Endodermal cell (in vitro differentiated cells): ENCODE measurements around the gene PRSS8. TPM values are rescaled to one million over a fixed set of nuclear protein-coding genes. Genes with fewer than 3 reads are reported as not detected.
"Not testable (repeated sequence)": the region's sequence is repeated elsewhere in the genome, so short reads cannot be mapped to it uniquely, and the experiment has no call there.

Source experiments
- DNase-seq: peaks from one replicate; pipeline ENCODE4 v3.0.0-alpha.2; 2017
- H3K27ac ChIP-seq: 2 replicates; pipeline ENCODE4 v1.5.1; 2013; ENCODE audit warnings: mild to moderate bottlenecking, low read depth, low read length, moderate library complexity
- H3K27me3 ChIP-seq: 2 replicates; pipeline ENCODE4 v1.6.1; 2013; ENCODE audit warnings: mild to moderate bottlenecking, low read length, moderate library complexity; ENCODE audit not compliant: insufficient read depth, control insufficient read depth, poor library complexity, severe bottlenecking
- H3K36me3 ChIP-seq: 2 replicates; pipeline ENCODE4 v1.7.0; 2013; ENCODE audit warnings: mild to moderate bottlenecking, low read length, moderate library complexity; ENCODE audit not compliant: control insufficient read depth, insufficient read depth
- H3K4me1 ChIP-seq: one replicate; pipeline ENCODE4 v1.7.0; 2013; ENCODE audit warnings: low read length; ENCODE audit not compliant: control insufficient read depth, insufficient read depth
- H3K4me3 ChIP-seq: 2 replicates; pipeline ENCODE4 v1.5.1; 2013; ENCODE audit warnings: mild to moderate bottlenecking, low read length, moderate library complexity
- H3K9ac ChIP-seq: 2 replicates; pipeline ENCODE4 v1.6.1; 2013; ENCODE audit warnings: mild to moderate bottlenecking, low read length, moderate library complexity; ENCODE audit not compliant: poor library complexity, severe bottlenecking; ENCODE audit errors: extremely low read depth
- H3K9me3 ChIP-seq: 2 replicates; pipeline ENCODE4 v1.6.1; 2013; ENCODE audit warnings: mild to moderate bottlenecking, low read length, moderate library complexity; ENCODE audit not compliant: control insufficient read depth
- H3K27ac Mint-ChIP-seq: 2 replicates; pipeline ENCODE4 v1.8.0; 2020; ENCODE audit warnings: mixed read lengths
- H3K27me3 Mint-ChIP-seq: 2 replicates; pipeline ENCODE4 v1.8.0; 2021; ENCODE audit warnings: mild to moderate bottlenecking, mixed read lengths; ENCODE audit not compliant: insufficient read depth
- H3K36me3 Mint-ChIP-seq: 2 replicates; pipeline ENCODE4 v1.8.0; 2020; ENCODE audit warnings: low read depth, mixed read lengths
- H3K4me1 Mint-ChIP-seq: 2 replicates; pipeline ENCODE4 v1.8.0; 2020; ENCODE audit warnings: mixed read lengths
- H3K4me3 Mint-ChIP-seq: 2 replicates; pipeline ENCODE4 v1.8.0; 2020; ENCODE audit warnings: mild to moderate bottlenecking, moderate library complexity, mixed read lengths
- H3K9me3 Mint-ChIP-seq: 2 replicates; pipeline ENCODE4 v1.8.0; 2020; ENCODE audit warnings: mild to moderate bottlenecking, mixed read lengths
- WGBS, 2 experiments: methylation state at CpG; one replicate each; pipeline versions ENCODE4 v1.1.5 to v1.1.7; 2013; ENCODE audit warnings: missing lambda C conversion rate in 2 of 2, mixed read lengths in 1 of 2; ENCODE audit not compliant: insufficient coverage in 1 of 2, insufficient read length in 1 of 2; 5-methylcytosine and 5-hydroxymethylcytosine counted together
- total RNA-seq, 2 donors: library from RNA; stranded (reverse); fragmentation: NEBNext Ultra II Directional in 1 of 2; extraction: Animal tissue kit (Norgen Biotek cat#: 25700) in 1 of 2; gene quantifications; 2 replicates in 1 of 2; 3 replicates in 1 of 2; pipeline ENCODE4 v1.2.1, GENCODE V29; 2021
- TF ChIP-seq, protein P1 (sequence below): fragments of 200-600 bp; sonication (generic); conservative IDR thresholded peaks from 2 replicates; pipeline ENCODE4 v1.5.0; 2021; ENCODE audit warnings: antibody characterized with exemption, mild to moderate bottlenecking

PRSS8 gene
- total RNA-seq, 2 donors from 2014 or later, result 79.7 to 80.1 TPM

GRCh38 chr16:31167315-31167714 lies 31.8 kb upstream of the PRSS8 start:
- Histone ChIP-seq H3K9me3 (no peaks in the 10 kb centered on the region), H3K4me3 (no peak overlapping the region), H3K4me1 (peaks cover 3% of the 10 kb centered on the region), H3K27me3 (no peaks in the 10 kb centered on the region), H3K9ac (no peak overlapping the region), H3K36me3 (no peaks in the 10 kb centered on the region), H3K27ac (no peak overlapping the region)
- Mint-ChIP-seq H3K9me3 (peaks cover 4% of the 10 kb centered on the region), H3K4me1 (peaks cover 5% of the 10 kb centered on the region), H3K27ac (no peak overlapping the region), H3K27me3 (no peaks in the 10 kb centered on the region), H3K36me3 (no peaks in the 10 kb centered on the region), H3K4me3 (no peak overlapping the region)
- TF ChIP-seq, protein P1, sequence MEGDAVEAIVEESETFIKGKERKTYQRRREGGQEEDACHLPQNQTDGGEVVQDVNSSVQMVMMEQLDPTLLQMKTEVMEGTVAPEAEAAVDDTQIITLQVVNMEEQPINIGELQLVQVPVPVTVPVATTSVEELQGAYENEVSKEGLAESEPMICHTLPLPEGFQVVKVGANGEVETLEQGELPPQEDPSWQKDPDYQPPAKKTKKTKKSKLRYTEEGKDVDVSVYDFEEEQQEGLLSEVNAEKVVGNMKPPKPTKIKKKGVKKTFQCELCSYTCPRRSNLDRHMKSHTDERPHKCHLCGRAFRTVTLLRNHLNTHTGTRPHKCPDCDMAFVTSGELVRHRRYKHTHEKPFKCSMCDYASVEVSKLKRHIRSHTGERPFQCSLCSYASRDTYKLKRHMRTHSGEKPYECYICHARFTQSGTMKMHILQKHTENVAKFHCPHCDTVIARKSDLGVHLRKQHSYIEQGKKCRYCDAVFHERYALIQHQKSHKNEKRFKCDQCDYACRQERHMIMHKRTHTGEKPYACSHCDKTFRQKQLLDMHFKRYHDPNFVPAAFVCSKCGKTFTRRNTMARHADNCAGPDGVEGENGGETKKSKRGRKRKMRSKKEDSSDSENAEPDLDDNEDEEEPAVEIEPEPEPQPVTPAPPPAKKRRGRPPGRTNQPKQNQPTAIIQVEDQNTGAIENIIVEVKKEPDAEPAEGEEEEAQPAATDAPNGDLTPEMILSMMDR, result no peak
- no peak for DNase-seq
- WGBS, 2 experiments, result 94 to 96% methylated on average over 7 to 8 of the region's 8 CpGs

DNA sequence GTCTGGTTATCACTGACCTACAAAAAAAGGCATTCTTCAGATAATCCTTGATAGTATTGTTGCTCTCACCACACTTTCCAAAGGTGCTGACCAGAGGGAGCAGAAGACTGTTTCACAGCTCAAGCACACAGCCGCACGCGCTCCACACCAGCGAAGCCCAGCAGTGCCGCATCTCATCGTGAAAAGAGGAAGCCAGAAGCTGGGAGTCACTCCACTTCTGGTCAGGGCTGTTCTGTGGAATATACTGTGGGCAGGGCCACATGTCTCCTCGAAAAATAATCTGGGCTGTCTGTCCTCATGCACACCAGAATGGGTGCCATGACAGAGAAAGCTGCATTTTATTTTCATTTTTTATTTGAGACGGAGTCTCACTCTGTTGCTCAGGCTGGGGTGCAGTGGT lies 21.6 kb upstream of the PRSS8 start:
- H3K4me1 Mint-ChIP-seq, result peaks cover 8% of the 10 kb centered on the region
- no peak overlapping the region for H3K27ac Mint-ChIP-seq
- Histone ChIP-seq H3K4me1 (peaks cover 7% of the 10 kb centered on the region), H3K9me3 (no peaks in the 10 kb centered on the region), H3K27me3 (no peaks in the 10 kb centered on the region), H3K27ac (no peak overlapping the region), H3K4me3 (no peak overlapping the region), H3K9ac (no peak overlapping the region), H3K36me3 (no peaks in the 10 kb centered on the region)
- H3K36me3 Mint-ChIP-seq, result no peaks in the 10 kb centered on the region
- TF ChIP-seq, protein P1, result no peak
- WGBS, 2 experiments, result 83 to 87% methylated on average over 7 to 8 of the region's 8 CpGs
- peaks cover 6% of the 10 kb centered on the region for H3K27me3 Mint-ChIP-seq
- no peaks in the 10 kb centered on the region for H3K9me3 Mint-ChIP-seq
- no peak for DNase-seq
- H3K4me3 Mint-ChIP-seq, result no peak overlapping the region

DNA sequence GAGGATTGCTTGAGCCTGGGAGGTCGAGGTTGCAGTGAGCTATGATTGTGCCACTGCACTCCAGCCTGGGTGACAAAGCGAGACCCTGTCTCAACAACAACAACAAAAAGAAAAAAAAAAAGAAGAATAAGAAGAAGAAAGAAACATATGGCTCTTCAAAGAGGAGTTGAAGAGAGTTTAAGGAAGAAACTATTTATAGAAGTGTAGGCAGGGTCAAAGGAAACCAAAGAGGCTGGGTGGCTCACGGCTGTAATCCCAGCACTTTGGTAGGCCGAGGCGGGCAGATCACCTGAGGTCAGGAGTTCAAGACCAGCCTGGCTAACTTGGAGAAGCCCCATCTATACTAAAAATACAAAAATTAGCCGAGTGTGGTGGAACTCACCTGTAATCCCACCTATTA lies 15.4 kb upstream of the PRSS8 start:
- DNase-seq, H3K27ac Mint-ChIP-seq, H3K27ac ChIP-seq, H3K4me3 ChIP-seq, H3K4me1 ChIP-seq, H3K9ac ChIP-seq, H3K4me3 Mint-ChIP-seq, H3K9me3 Mint-ChIP-seq, H3K36me3 Mint-ChIP-seq, H3K9me3 ChIP-seq, H3K36me3 ChIP-seq, H3K4me1 Mint-ChIP-seq: not testable (repeated sequence)
- WGBS, 2 experiments, result 83 to 91% methylated on average over 4 to 5 of the region's 6 CpGs
- peaks cover 20% of the 10 kb centered on the region for H3K27me3 ChIP-seq
- peaks cover 36% of the 10 kb centered on the region for H3K27me3 Mint-ChIP-seq
